Activated CD8-positive, alpha-beta T cell treated with anti-CD3 and anti-CD28 coated beads for 36 hours (primary cell): ENCODE data around the gene RASGEF1C. TPM values are rescaled to one million over a fixed set of nuclear protein-coding genes. Genes with fewer than 3 reads are reported as not detected.

Experiments
- ATAC-seq: fragments of 200-7000 bp; cut with Tn5 transposase; one replicate; pipeline ENCODE4 v1.10.0; 2021; ENCODE audit warnings: mild to moderate bottlenecking, moderate library complexity
- CTCF ChIA-PET: fragments of 350-600 bp; sonication (Branson Sonifier 250); formaldehyde crosslinking; loops from one replicate; lab custom pipeline; 2021; ENCODE audit warnings: antibody characterized with exemption; lab: Charles Lee
- POLR2A ChIA-PET: fragments of 350-600 bp; sonication (Branson Sonifier 250); formaldehyde crosslinking; loops from one replicate; lab custom pipeline; 2021; ENCODE audit warnings: antibody characterized with exemption; lab: Charles Lee
- DNase-seq: peaks from one replicate; pipeline ENCODE4 v3.0.0-alpha.2; 2020
- H3K27ac Mint-ChIP-seq: one replicate; pipeline ENCODE4 v1.8.0; 2021; ENCODE audit warnings: mild to moderate bottlenecking, mixed read lengths
- H3K27me3 Mint-ChIP-seq: one replicate; pipeline ENCODE4 v1.8.0; 2021; ENCODE audit warnings: mixed read lengths
- H3K36me3 Mint-ChIP-seq: one replicate; pipeline ENCODE4 v1.8.0; 2021; ENCODE audit warnings: low read depth, mixed read lengths
- H3K4me1 Mint-ChIP-seq: one replicate; pipeline ENCODE4 v1.8.0; 2021; ENCODE audit warnings: low read depth, mixed read lengths
- H3K4me3 Mint-ChIP-seq: one replicate; pipeline ENCODE4 v1.8.0; 2021; ENCODE audit warnings: mild to moderate bottlenecking, moderate library complexity, mixed read lengths
- H3K9me3 Mint-ChIP-seq: one replicate; pipeline ENCODE4 v1.8.0; 2021; ENCODE audit warnings: mixed read lengths
- CTCF ChIP-seq: fragments of 200-600 bp; IDR thresholded peaks from one replicate; pipeline ENCODE4 v1.8.0; 2022; ENCODE audit warnings: antibody characterized with exemption, mild to moderate bottlenecking
- intact Hi-C: fragments of 100-400 bp; cut with micrococcal nuclease; formaldehyde crosslinking; loops from one replicate; pipeline ENCODE4 v1.10.0; 2022
- total RNA-seq, 2 experiments: library from RNA; stranded (reverse); gene quantifications; one replicate each; pipeline ENCODE4 v1.2.3, GENCODE V29; 2021

RASGEF1C gene
- total RNA-seq, 2 experiments from 2014 or later, result not detected

- H3K4me3 Mint-ChIP-seq, result no peak overlapping the region
- ATAC-seq (no peak), DNase-seq (no peak)
- CTCF ChIA-PET, result no interaction called here
- no peaks in the 10 kb centered on the region for H3K36me3 Mint-ChIP-seq
- no peak overlapping the region for H3K27ac Mint-ChIP-seq
- intact Hi-C loops, result no loop called here
- TF ChIP-seq CTCF, result no peak
- POLR2A ChIA-PET, result no interaction called here
- H3K9me3 Mint-ChIP-seq, result no peaks in the 10 kb centered on the region
- H3K27me3 Mint-ChIP-seq, result peaks cover 28% of the 10 kb centered on the region
- peaks cover 10% of the 10 kb centered on the region for H3K4me1 Mint-ChIP-seq
Observed at GRCh38 chr5:180078348-180078747, 130.7 kb downstream of the RASGEF1C start.

GRCh38 chr5:180077594-180078284 is 131.3 kb downstream of the RASGEF1C start:
- H3K36me3 Mint-ChIP-seq, result no peaks in the 10 kb centered on the region
- H3K9me3 Mint-ChIP-seq, result peaks cover 3% of the 10 kb centered on the region
- POLR2A ChIA-PET, result no interaction called here
- CTCF ChIA-PET, result no interaction called here
- peaks cover 27% of the 10 kb centered on the region for H3K27me3 Mint-ChIP-seq
- intact Hi-C loops, result no loop called here
- no peak for DNase-seq
- peaks cover 12% of the 10 kb centered on the region for H3K4me1 Mint-ChIP-seq
- no peak for ATAC-seq
- no peak for TF ChIP-seq CTCF
- H3K27ac Mint-ChIP-seq, result no peak overlapping the region
- H3K4me3 Mint-ChIP-seq, result no peak overlapping the region

GRCh38 chr5:180075703-180076102 is 133.3 kb downstream of the RASGEF1C start:
- peaks cover 1% of the 10 kb centered on the region for H3K36me3 Mint-ChIP-seq
- ChIA-PET CTCF (no interaction called here), POLR2A (no interaction called here)
- ATAC-seq (no peak), DNase-seq (no peak)
- no peak overlapping the region for H3K4me3 Mint-ChIP-seq
- TF ChIP-seq CTCF, result no peak
- H3K4me1 Mint-ChIP-seq, result peaks cover 16% of the 10 kb centered on the region
- peaks cover 18% of the 10 kb centered on the region for H3K27me3 Mint-ChIP-seq
- no peak overlapping the region for H3K27ac Mint-ChIP-seq
- H3K9me3 Mint-ChIP-seq, result peaks cover 4% of the 10 kb centered on the region
- intact Hi-C loops, result no loop called here

- DNase-seq, result no peak
- Mint-ChIP-seq H3K27me3 (peaks cover 10% of the 10 kb centered on the region), H3K4me3 (no peak overlapping the region), H3K27ac (no peak overlapping the region), H3K36me3 (peaks cover 1% of the 10 kb centered on the region), H3K4me1 (peaks cover 22% of the 10 kb centered on the region), H3K9me3 (peaks cover 4% of the 10 kb centered on the region)
- POLR2A ChIA-PET, result interaction anchor here (0.9 kb wide), 1 partner anchor 11 kb away, joined by 3 read pairs; no protein-coding TSS in a partner anchor
- ATAC-seq, result no peak
- intact Hi-C loops, result no loop called here
- TF ChIP-seq CTCF, result no peak
- CTCF ChIA-PET, result interaction anchor here (1.5 kb wide), 1 partner anchor 16 kb away, joined by 5 read pairs; no protein-coding TSS in a partner anchor
Observed at GRCh38 chr5:180074462-180074861, 134.5 kb downstream of the RASGEF1C start.

- intact Hi-C loops, result no loop called here
- CTCF ChIA-PET, result interaction anchor here (0.6 kb wide), 1 partner anchor 524 kb away, joined by 3 read pairs; no protein-coding TSS in a partner anchor
- Mint-ChIP-seq H3K36me3 (peaks cover 1% of the 10 kb centered on the region), H3K4me3 (peak overlapping the region; percentile 53), H3K9me3 (peaks cover 4% of the 10 kb centered on the region), H3K27me3 (no peaks in the 10 kb centered on the region), H3K4me1 (peaks cover 32% of the 10 kb centered on the region), H3K27ac (no peak overlapping the region)
- TF ChIP-seq CTCF, result no peak
- ATAC-seq, result no peak
- DNase-seq, result no peak
- POLR2A ChIA-PET, result no interaction called here
Observed at GRCh38 chr5:180072556-180072955, 136.5 kb downstream of the RASGEF1C start.
